Naive thymus-derived CD4-positive, alpha-beta T cell (primary cell): ENCODE results near the gene BDH2. TPM values are rescaled to one million over a fixed set of nuclear protein-coding genes. Genes with fewer than 3 reads are reported as not detected.

Source experiments
- ATAC-seq: fragments of 150-1000 bp; cut with Tn5 transposase; 2 replicates; pipeline ENCODE4 v1.10.0; 2021; ENCODE audit warnings: mild to moderate bottlenecking, moderate library complexity
- CTCF ChIA-PET: fragments of 350-600 bp; sonication (Branson Sonifier 250); formaldehyde crosslinking; loops from one replicate; lab custom pipeline; 2021; ENCODE audit warnings: antibody characterized with exemption; lab: Charles Lee
- POLR2A ChIA-PET: fragments of 350-600 bp; sonication (Branson Sonifier 250); formaldehyde crosslinking; loops from one replicate; lab custom pipeline; 2021; ENCODE audit warnings: antibody characterized with exemption, inconsistent platforms; lab: Charles Lee
- DNase-seq, 9 donors: peaks; one replicate each; pipeline versions ENCODE4 v3.0.0 to v3.0.0-alpha.2; 2020 to 2022; ENCODE audit warnings: mixed read lengths in 1 of 9
- H3K27ac ChIP-seq: one replicate; pipeline ENCODE4 v1.7.0; 2013; ENCODE audit warnings: mild to moderate bottlenecking, low read depth, low read length, moderate library complexity
- H3K27me3 ChIP-seq, 2 donors: one replicate each; pipeline ENCODE4 v1.7.0; 2013; ENCODE audit warnings: low read length in 2 of 2, mild to moderate bottlenecking in 2 of 2, moderate library complexity in 2 of 2; ENCODE audit not compliant: control insufficient read depth in 2 of 2, insufficient read depth in 2 of 2
- H3K36me3 ChIP-seq, 3 experiments: 1 replicate in 2 of 3; 2 replicates in 1 of 3; pipeline ENCODE4 v1.7.0; 2013; ENCODE audit warnings: low read length in 3 of 3, mild to moderate bottlenecking in 3 of 3, moderate library complexity in 1 of 3; ENCODE audit not compliant: insufficient read depth in 3 of 3, control insufficient read depth in 2 of 3
- H3K4me1 ChIP-seq, 2 donors: one replicate each; pipeline ENCODE4 v1.7.0; 2013; ENCODE audit warnings: low read length in 2 of 2, mild to moderate bottlenecking in 2 of 2, moderate library complexity in 1 of 2; ENCODE audit not compliant: control insufficient read depth in 2 of 2, insufficient read depth in 2 of 2
- H3K4me3 ChIP-seq: 2 replicates; pipeline ENCODE4 v1.7.0; 2013; ENCODE audit warnings: mild to moderate bottlenecking, low read length
- H3K9me3 ChIP-seq, 3 experiments: 1 replicate in 2 of 3; 2 replicates in 1 of 3; pipeline ENCODE4 v1.7.0; 2013; ENCODE audit warnings: low read length in 3 of 3; ENCODE audit not compliant: control insufficient read depth in 2 of 3
- H3K27ac Mint-ChIP-seq, 9 donors: one replicate each; pipeline ENCODE4 v1.8.0; 2020 to 2022; ENCODE audit warnings: mixed read lengths in 9 of 9, mild to moderate bottlenecking in 8 of 9, moderate library complexity in 5 of 9, inconsistent platforms in 2 of 9
- H3K27me3 Mint-ChIP-seq, 5 donors: one replicate each; pipeline ENCODE4 v1.8.0; 2021 to 2022; ENCODE audit warnings: mixed read lengths in 5 of 5, mild to moderate bottlenecking in 1 of 5
- H3K36me3 Mint-ChIP-seq, 5 donors: one replicate each; pipeline ENCODE4 v1.8.0; 2020 to 2022; ENCODE audit warnings: mixed read lengths in 5 of 5, mild to moderate bottlenecking in 3 of 5, inconsistent platforms in 1 of 5
- H3K4me1 Mint-ChIP-seq, 7 donors: one replicate each; pipeline ENCODE4 v1.8.0; 2020 to 2022; ENCODE audit warnings: mixed read lengths in 7 of 7, mild to moderate bottlenecking in 3 of 7, inconsistent platforms in 1 of 7
- H3K4me3 Mint-ChIP-seq, 10 donors: one replicate each; pipeline ENCODE4 v1.8.0; 2020 to 2022; ENCODE audit warnings: mild to moderate bottlenecking in 10 of 10, mixed read lengths in 10 of 10, moderate library complexity in 6 of 10, inconsistent platforms in 2 of 10
- H3K9me3 Mint-ChIP-seq, 11 donors: one replicate each; pipeline ENCODE4 v1.8.0; 2020 to 2022; ENCODE audit warnings: mixed read lengths in 11 of 11, mild to moderate bottlenecking in 4 of 11, inconsistent platforms in 1 of 11, moderate library complexity in 1 of 11
- intact Hi-C, 2 donors: fragments of 100-400 bp; cut with micrococcal nuclease; formaldehyde crosslinking; loops; one replicate each; pipeline ENCODE4 v1.15.1; 2023
- polyA plus RNA-seq, 2 donors: library from polyadenylated mRNA; unstranded; fragments of 300-500 nt; fragmentation: Illumina TruSeq; gene quantifications; one replicate each; pipeline ENCODE4 v1.2.3, GENCODE V29; 2021
- total RNA-seq, 6 experiments: library from RNA in 5 of 6; stranded (reverse) in 5 of 6; gene quantifications; 1 replicate in 5 of 6; 2 replicates in 1 of 6; pipeline ENCODE4 v1.2.3 and lab custom pipeline; 2021 to 2026

The BDH2 gene
- total and polyA plus RNA-seq, 7 experiments from 2014 or later: 8.4 to 41.0 (median 20.7) TPM

DNA sequence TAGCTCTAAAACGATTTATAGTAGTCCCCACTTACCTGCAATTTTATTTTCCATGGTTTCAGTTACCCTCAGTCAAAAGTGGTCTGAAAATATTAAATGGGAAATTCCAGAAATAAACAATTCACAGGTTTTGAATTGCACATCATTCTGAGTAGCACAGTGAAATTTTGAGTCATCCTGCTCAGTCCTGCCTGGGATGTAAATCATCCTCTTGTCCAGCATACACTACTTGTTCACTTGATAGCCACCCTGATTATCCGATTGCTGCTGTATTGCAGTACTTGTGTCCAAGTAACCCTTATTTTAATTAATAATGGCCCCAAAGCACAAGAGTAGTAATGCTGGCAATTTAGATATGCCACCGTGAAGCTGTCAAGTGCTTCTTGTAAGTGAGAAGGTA is 23.5 kb upstream of the BDH2 start:
- no peak for DNase-seq
- no peak overlapping the region for H3K27ac Mint-ChIP-seq
- peaks cover 0 to 14% (median 8%) of the 10 kb centered on the region in 11 donors for H3K9me3 Mint-ChIP-seq
- Histone ChIP-seq H3K36me3 (no peaks in the 10 kb centered on the region), H3K27me3 (no peaks in the 10 kb centered on the region), H3K4me1 (no peaks in the 10 kb centered on the region), H3K4me3 (no peak overlapping the region), H3K27ac (no peak overlapping the region), H3K9me3 (peaks cover 0 to 1% (median 0%) of the 10 kb centered on the region in 3 experiments)
- CTCF ChIA-PET: no interaction called here
- H3K4me1 Mint-ChIP-seq: no peaks in the 10 kb centered on the region
- intact Hi-C loops: no loop called here
- H3K36me3 Mint-ChIP-seq: peaks cover 4 to 52% (median 10%) of the 10 kb centered on the region in 5 donors
- POLR2A ChIA-PET: interaction anchor here (0.6 kb wide), 1 partner anchor 19 kb away, joined by 5 read pairs; no protein-coding TSS in a partner anchor
- ATAC-seq: no peak
- H3K27me3 Mint-ChIP-seq: no peaks in the 10 kb centered on the region
- no peak overlapping the region for H3K4me3 Mint-ChIP-seq

DNA sequence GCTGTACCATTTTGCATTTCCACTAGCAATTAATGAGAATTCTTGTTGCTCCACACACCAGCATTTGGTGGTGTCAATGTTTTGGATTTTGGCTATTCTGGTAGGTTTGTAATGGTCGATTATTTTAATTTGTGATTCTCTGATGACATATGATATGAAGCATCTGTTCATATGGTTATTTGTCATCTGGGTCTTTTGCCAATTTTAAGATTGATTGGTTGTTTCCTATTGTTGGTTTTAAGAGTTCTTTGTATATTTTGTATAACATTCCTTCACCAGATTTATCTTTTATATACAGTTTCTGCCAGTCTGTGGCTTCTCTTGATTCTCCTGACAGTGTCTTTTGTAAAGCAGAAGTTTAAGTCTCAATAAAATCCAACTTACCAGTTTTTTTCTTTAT is 18.5 kb upstream of the BDH2 start:
- no peaks in the 10 kb centered on the region for H3K36me3 ChIP-seq
- no peak overlapping the region for H3K27ac Mint-ChIP-seq
- H3K36me3 Mint-ChIP-seq: peaks cover 0 to 29% (median 0%) of the 10 kb centered on the region in 5 donors
- CTCF ChIA-PET: no interaction called here
- no peak overlapping the region for H3K27ac ChIP-seq
- no peaks in the 10 kb centered on the region for H3K4me1 ChIP-seq
- peaks cover 0 to 3% (median 0%) of the 10 kb centered on the region in 7 donors for H3K4me1 Mint-ChIP-seq
- no peak overlapping the region for H3K4me3 Mint-ChIP-seq
- no peaks in the 10 kb centered on the region for H3K9me3 Mint-ChIP-seq
- intact Hi-C loops: no loop called here
- H3K4me3 ChIP-seq: no peak overlapping the region
- H3K27me3 Mint-ChIP-seq: no peaks in the 10 kb centered on the region
- no peak for ATAC-seq
- POLR2A ChIA-PET: no interaction called here
- no peaks in the 10 kb centered on the region for H3K9me3 ChIP-seq
- H3K27me3 ChIP-seq: no peaks in the 10 kb centered on the region
- DNase-seq: no peak

DNA sequence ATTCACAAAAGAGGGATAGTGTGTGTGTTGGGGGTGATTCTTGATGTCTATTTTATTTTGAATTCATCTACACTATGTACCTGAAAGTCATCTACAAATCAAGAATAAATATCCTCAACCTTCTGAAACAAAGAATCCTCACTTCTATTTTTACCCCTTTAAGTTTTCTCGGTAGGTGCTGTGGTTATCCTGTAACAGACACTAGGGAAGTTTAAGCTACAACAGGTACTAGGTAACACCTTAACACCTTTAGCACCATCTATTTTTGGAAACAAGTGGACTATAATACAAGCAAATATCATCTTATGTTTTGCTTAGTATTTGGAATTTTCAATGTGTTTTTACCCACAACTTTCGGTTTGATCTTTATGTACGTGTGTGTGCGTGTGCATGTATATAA is 12.0 kb upstream of the BDH2 start:
- Mint-ChIP-seq H3K27ac (no peak overlapping the region), H3K9me3 (no peaks in the 10 kb centered on the region), H3K27me3 (no peaks in the 10 kb centered on the region), H3K36me3 (peaks cover 0 to 14% (median 0%) of the 10 kb centered on the region in 5 donors), H3K4me3 (no peak overlapping the region), H3K4me1 (no peaks in the 10 kb centered on the region)
- DNase-seq (no peak), ATAC-seq (no peak)
- CTCF ChIA-PET: interaction anchor here (0.6 to 0.8 kb wide), 3 partner anchors 9 to 134 kb away, joined by 3 to 4 read pairs (median 4); no protein-coding TSS in a partner anchor
- POLR2A ChIA-PET: no interaction called here
- intact Hi-C loops: no loop called here
- no peak overlapping the region for H3K4me3 ChIP-seq
- no peaks in the 10 kb centered on the region for H3K9me3 ChIP-seq
- H3K27ac ChIP-seq: no peak overlapping the region
- no peaks in the 10 kb centered on the region for H3K4me1 ChIP-seq
- no peaks in the 10 kb centered on the region for H3K36me3 ChIP-seq
- H3K27me3 ChIP-seq: no peaks in the 10 kb centered on the region

DNA sequence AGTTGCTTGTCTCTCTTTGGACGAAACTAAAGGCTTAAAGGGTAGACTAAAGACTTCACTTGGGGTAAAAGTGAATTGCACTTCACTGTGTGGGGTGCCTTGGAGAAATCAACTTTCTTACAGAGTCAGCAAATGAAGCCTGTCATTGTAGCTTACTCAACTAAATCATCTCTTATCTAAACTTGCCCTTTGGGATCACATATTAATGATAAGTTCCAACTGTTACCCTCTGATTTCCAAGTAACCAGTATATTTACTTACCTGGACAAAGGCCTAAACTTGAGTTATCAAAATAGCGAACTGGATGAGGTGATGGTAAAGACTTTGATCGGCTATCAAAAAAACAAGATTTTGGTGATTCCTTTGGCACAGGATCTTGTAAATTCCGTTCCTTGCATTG is 8.9 kb upstream of the BDH2 start:
- no peak overlapping the region for H3K27ac ChIP-seq
- intact Hi-C loops: no loop called here
- ChIA-PET POLR2A (no interaction called here), CTCF (no interaction called here)
- DNase-seq (no peak), ATAC-seq (no peak)
- H3K4me1 ChIP-seq: no peaks in the 10 kb centered on the region
- no peaks in the 10 kb centered on the region for H3K27me3 ChIP-seq
- H3K36me3 ChIP-seq: no peaks in the 10 kb centered on the region
- H3K4me1 Mint-ChIP-seq: peaks cover 0 to 4% (median 3%) of the 10 kb centered on the region in 7 donors
- H3K36me3 Mint-ChIP-seq: peaks cover 0 to 13% (median 0%) of the 10 kb centered on the region in 5 donors
- no peak overlapping the region for H3K4me3 ChIP-seq
- no peaks in the 10 kb centered on the region for H3K9me3 ChIP-seq
- H3K27ac Mint-ChIP-seq: no peak overlapping the region
- H3K27me3 Mint-ChIP-seq: no peaks in the 10 kb centered on the region
- H3K9me3 Mint-ChIP-seq: no peaks in the 10 kb centered on the region
- no peak overlapping the region for H3K4me3 Mint-ChIP-seq

DNA sequence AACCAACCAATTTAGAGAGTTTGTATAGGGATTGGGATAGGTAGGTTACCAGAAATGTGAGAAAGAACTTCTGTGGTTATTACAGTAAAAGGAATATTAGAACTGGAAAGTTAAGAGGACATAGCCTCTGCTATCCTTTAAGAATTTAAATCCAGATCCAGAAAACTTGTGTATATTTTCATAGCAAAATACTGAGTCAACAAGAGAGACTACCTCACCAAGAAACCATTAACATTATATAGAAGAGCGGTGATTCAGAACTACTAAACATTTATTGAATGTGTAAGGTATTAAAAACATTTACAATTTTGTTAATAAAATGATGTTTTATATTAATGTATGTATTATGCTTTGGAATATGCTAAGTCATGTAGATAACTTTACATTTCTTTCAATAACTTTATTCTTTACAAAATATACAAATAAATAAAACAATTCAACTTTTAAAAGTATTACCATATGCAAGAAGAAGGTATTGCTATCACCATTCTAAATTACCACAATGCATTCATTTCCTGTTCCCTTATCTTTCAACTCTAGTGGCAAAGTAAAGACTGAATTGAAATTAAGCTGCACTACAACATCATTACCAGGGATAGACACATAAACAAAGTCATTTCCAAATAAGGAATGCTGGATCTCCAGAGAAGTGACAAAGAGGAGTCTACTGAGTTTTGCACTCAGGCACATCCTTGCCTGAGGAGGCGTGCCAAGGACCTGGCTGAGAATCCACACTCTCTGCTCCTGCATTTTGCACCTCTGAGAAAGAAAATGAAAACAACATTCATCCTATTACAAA is 6.1 kb upstream of the BDH2 start:
- ChIA-PET POLR2A (no interaction called here), CTCF (no interaction called here)
- Histone ChIP-seq H3K27me3 (no peaks in the 10 kb centered on the region), H3K4me3 (no peak overlapping the region), H3K4me1 (no peaks in the 10 kb centered on the region), H3K27ac (no peak overlapping the region), H3K36me3 (no peaks in the 10 kb centered on the region), H3K9me3 (no peaks in the 10 kb centered on the region)
- ATAC-seq: no peak
- Mint-ChIP-seq H3K27ac (peak overlapping the region in 2 of 9 donors; percentile 12 to 67), H3K36me3 (peaks cover 0 to 13% (median 0%) of the 10 kb centered on the region in 5 donors), H3K4me3 (no peak overlapping the region), H3K9me3 (no peaks in the 10 kb centered on the region), H3K4me1 (peaks cover 0 to 4% (median 3%) of the 10 kb centered on the region in 7 donors), H3K27me3 (no peaks in the 10 kb centered on the region)
- DNase-seq: no peak
- intact Hi-C loops: no loop called here

DNA sequence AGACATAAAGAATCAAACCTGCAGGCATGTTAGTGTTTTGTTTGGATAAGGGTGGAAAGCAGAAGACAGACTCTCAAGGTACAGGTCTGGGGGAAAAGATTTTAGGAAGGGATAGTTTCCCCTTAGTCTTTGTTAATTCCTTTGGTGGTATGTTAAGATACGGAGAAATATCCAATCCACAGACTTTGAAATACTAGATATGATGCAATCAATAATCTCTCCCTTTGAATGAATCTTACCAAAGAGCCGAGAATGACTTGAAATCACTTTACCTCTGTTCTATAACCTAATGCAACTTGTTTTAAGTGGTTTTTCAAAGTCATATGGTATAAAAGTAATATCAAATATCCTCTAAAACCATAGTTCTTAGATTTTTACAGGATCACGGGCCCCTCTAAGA is 5.3 kb upstream of the BDH2 start:
- Mint-ChIP-seq H3K4me1 (peaks cover 0 to 5% (median 3%) of the 10 kb centered on the region in 7 donors), H3K27me3 (no peaks in the 10 kb centered on the region), H3K27ac (no peak overlapping the region), H3K36me3 (peaks cover 0 to 13% (median 0%) of the 10 kb centered on the region in 5 donors), H3K9me3 (no peaks in the 10 kb centered on the region), H3K4me3 (no peak overlapping the region)
- Histone ChIP-seq H3K36me3 (no peaks in the 10 kb centered on the region), H3K27ac (no peak overlapping the region), H3K9me3 (no peaks in the 10 kb centered on the region), H3K27me3 (no peaks in the 10 kb centered on the region), H3K4me1 (no peaks in the 10 kb centered on the region), H3K4me3 (no peak overlapping the region)
- CTCF ChIA-PET: no interaction called here
- POLR2A ChIA-PET: no interaction called here
- no peak for ATAC-seq
- intact Hi-C loops: no loop called here
- DNase-seq: no peak
